HL-60 (cell line): ENCODE results near the gene OR52B6.

Experiments used
- GABPA ChIP-seq: IDR thresholded peaks from 2 replicates; pipeline ENCODE4 v1.6.1; 2012; ENCODE audit warnings: low read depth
- POLR2AphosphoS5 ChIP-seq: IDR thresholded peaks from 2 replicates; pipeline ENCODE4 v1.6.1; 2012; ENCODE audit warnings: low read depth
- SPI1 ChIP-seq: IDR thresholded peaks from 2 replicates; pipeline ENCODE4 v1.6.1; 2012; ENCODE audit warnings: low read depth, mild to moderate bottlenecking, borderline replicate concordance
- TF ChIP-seq, protein P1 (sequence below): IDR thresholded peaks from one replicate; pipeline ENCODE4 v1.5.1; 2011; ENCODE audit warnings: low read length, control low read depth, inconsistent platforms; ENCODE audit not compliant: insufficient read depth
- TF ChIP-seq, protein P2 (sequence below): IDR thresholded peaks from 2 replicates; pipeline ENCODE4 v1.6.1; 2012; ENCODE audit warnings: low read depth; ENCODE audit not compliant: insufficient replicate concordance

DNA sequence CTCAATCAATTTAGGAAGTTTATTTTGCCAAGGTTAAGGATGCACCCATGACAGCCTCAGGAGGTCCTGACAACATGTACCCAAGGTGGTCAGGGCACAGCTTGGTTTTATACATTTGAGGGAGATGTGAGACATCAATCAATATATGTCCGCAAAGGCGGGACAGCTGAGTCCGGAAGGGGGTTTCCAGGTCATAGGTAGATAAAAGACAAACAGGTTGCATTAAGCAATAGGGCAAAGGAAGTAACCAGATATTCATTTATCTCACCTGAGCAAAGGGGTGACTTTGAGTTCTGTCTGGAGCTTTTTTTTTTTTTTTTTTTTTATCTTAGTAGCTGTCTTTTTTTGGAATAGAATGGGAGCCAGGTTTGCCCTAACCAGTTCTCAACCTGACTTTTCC lies 42.1 kb downstream of the OR52B6 start:
- TF ChIP-seq POLR2AphosphoS5 = no peak
- TF ChIP-seq, protein P1, sequence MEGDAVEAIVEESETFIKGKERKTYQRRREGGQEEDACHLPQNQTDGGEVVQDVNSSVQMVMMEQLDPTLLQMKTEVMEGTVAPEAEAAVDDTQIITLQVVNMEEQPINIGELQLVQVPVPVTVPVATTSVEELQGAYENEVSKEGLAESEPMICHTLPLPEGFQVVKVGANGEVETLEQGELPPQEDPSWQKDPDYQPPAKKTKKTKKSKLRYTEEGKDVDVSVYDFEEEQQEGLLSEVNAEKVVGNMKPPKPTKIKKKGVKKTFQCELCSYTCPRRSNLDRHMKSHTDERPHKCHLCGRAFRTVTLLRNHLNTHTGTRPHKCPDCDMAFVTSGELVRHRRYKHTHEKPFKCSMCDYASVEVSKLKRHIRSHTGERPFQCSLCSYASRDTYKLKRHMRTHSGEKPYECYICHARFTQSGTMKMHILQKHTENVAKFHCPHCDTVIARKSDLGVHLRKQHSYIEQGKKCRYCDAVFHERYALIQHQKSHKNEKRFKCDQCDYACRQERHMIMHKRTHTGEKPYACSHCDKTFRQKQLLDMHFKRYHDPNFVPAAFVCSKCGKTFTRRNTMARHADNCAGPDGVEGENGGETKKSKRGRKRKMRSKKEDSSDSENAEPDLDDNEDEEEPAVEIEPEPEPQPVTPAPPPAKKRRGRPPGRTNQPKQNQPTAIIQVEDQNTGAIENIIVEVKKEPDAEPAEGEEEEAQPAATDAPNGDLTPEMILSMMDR = no peak
- TF ChIP-seq, protein P2, sequence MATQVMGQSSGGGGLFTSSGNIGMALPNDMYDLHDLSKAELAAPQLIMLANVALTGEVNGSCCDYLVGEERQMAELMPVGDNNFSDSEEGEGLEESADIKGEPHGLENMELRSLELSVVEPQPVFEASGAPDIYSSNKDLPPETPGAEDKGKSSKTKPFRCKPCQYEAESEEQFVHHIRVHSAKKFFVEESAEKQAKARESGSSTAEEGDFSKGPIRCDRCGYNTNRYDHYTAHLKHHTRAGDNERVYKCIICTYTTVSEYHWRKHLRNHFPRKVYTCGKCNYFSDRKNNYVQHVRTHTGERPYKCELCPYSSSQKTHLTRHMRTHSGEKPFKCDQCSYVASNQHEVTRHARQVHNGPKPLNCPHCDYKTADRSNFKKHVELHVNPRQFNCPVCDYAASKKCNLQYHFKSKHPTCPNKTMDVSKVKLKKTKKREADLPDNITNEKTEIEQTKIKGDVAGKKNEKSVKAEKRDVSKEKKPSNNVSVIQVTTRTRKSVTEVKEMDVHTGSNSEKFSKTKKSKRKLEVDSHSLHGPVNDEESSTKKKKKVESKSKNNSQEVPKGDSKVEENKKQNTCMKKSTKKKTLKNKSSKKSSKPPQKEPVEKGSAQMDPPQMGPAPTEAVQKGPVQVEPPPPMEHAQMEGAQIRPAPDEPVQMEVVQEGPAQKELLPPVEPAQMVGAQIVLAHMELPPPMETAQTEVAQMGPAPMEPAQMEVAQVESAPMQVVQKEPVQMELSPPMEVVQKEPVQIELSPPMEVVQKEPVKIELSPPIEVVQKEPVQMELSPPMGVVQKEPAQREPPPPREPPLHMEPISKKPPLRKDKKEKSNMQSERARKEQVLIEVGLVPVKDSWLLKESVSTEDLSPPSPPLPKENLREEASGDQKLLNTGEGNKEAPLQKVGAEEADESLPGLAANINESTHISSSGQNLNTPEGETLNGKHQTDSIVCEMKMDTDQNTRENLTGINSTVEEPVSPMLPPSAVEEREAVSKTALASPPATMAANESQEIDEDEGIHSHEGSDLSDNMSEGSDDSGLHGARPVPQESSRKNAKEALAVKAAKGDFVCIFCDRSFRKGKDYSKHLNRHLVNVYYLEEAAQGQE = no peak
- no peak for TF ChIP-seq GABPA
- no peak for TF ChIP-seq SPI1
